Transverse colon (tissue), 4 donors: ENCODE measurements around the gene ZMYND11.

ENCODE experiments used
- CTCF ChIP-seq, 5 experiments: fragments of 200-600 bp in 3 of 5; fragments of 450-650 bp in 2 of 5; sonication (generic) in 3 of 5; IDR thresholded peaks; 1 replicate in 2 of 5; 2 replicates in 3 of 5; pipeline ENCODE4 v1.5.1; 2016 to 2017; ENCODE audit warnings: antibody characterized with exemption in 5 of 5, inconsistent platforms in 3 of 5, mild to moderate bottlenecking in 2 of 5, moderate library complexity in 1 of 5
- POLR2A ChIP-seq: fragments of 450-650 bp; IDR thresholded peaks from one replicate; pipeline ENCODE4 v1.6.1; 2016; ENCODE audit warnings: antibody characterized with exemption, mild to moderate bottlenecking, moderate library complexity
- POLR2AphosphoS5 ChIP-seq, 3 donors: sonication (generic); formaldehyde crosslinking; IDR thresholded peaks; one replicate each; pipeline ENCODE4 v1.6.1; 2016; ENCODE audit warnings: antibody characterized with exemption in 3 of 3

GRCh38 chr10:269440-270074 lies 134.3 kb downstream of the ZMYND11 start:
- TF ChIP-seq CTCF (IDR thresholded peaks at IDR 0.05) (no peak), POLR2A (no peak), POLR2AphosphoS5 (IDR thresholded peaks at IDR 0.05) (no peak)
